Endothelial cell of umbilical vein (primary cell): ENCODE measurements around the gene COL9A1. TPM values are rescaled to one million over a fixed set of nuclear protein-coding genes. Genes with fewer than 3 reads are reported as not detected.

Experiments
- BruUV-seq: library from RNA; stranded (reverse); fragments of 400-500 nt; replicated peaks from 2 replicates; lab custom pipeline; 2021; lab: Mats Ljungman, UMichigan
- CTCF ChIA-PET: fragments of 300-600, 350-600 bp; sonication (Branson Sonifier 250); formaldehyde crosslinking; loops from one replicate; lab custom pipeline; 2021; ENCODE audit warnings: antibody characterized with exemption, inconsistent platforms; lab: Charles Lee
- POLR2A ChIA-PET: fragments of 300-600, 350-600 bp; sonication (Branson Sonifier 250); formaldehyde crosslinking; loops from one replicate; lab custom pipeline; 2021; ENCODE audit warnings: antibody characterized with exemption, inconsistent platforms; lab: Charles Lee
- DNase-seq: peaks from one replicate; pipeline ENCODE4 v3.0.0-alpha.2; 2011; ENCODE audit warnings: low read depth, low spot score
- FAIRE-seq: peaks from 2 replicates; lab custom pipeline; 2011; peaks lifted over from hg19 to GRCh38; lab: Jason Lieb, UNC
- H2AFZ ChIP-seq: 2 replicates; pipeline ENCODE4 v1.6.0; 2012; ENCODE audit warnings: low read depth, low read length, control low read depth, inconsistent platforms
- H3K27ac ChIP-seq: 2 replicates; pipeline ENCODE4 v1.5.1; 2011; ENCODE audit warnings: low read depth, mild to moderate bottlenecking, control low read depth, low read length, moderate library complexity; ENCODE audit not compliant: insufficient read depth
- H3K27me3 ChIP-seq, 2 experiments: 2 replicates each; pipeline versions ENCODE4 v1.6.0 to v1.6.1; 2011; ENCODE audit warnings: low read length in 2 of 2, mixed read lengths in 1 of 2; ENCODE audit not compliant: control insufficient read depth in 2 of 2, insufficient read depth in 2 of 2
- H3K36me3 ChIP-seq, 2 experiments: 2 replicates in 1 of 2; 3 replicates in 1 of 2; pipeline ENCODE4 v1.5.1; 2011; ENCODE audit warnings: low read length in 2 of 2, mild to moderate bottlenecking in 1 of 2, moderate library complexity in 1 of 2; ENCODE audit not compliant: control insufficient read depth in 2 of 2, insufficient read depth in 2 of 2; ENCODE audit errors: extremely low read depth in 1 of 2
- H3K4me1 ChIP-seq: 3 replicates; pipeline ENCODE4 v1.5.1; 2011; ENCODE audit warnings: mild to moderate bottlenecking, low read length; ENCODE audit not compliant: control insufficient read depth, insufficient read depth; ENCODE audit errors: extremely low read depth
- H3K4me2 ChIP-seq: 2 replicates; pipeline ENCODE4 v1.6.1; 2011; ENCODE audit warnings: low read length, control low read depth, mixed read lengths; ENCODE audit not compliant: insufficient read depth
- H3K4me3 ChIP-seq, 3 experiments: fragments of 200-600 bp in 1 of 3; sonication (generic), shearing (Covaris generic) in 1 of 3; replicated peaks in 1 of 3; 2 replicates each; pipeline ENCODE4 v1.5.1; 2011 to 2016; ENCODE audit warnings: control low read depth in 3 of 3, low read length in 3 of 3, mild to moderate bottlenecking in 2 of 3, inconsistent platforms in 1 of 3, low read depth in 1 of 3, moderate library complexity in 1 of 3; ENCODE audit not compliant: insufficient read depth in 1 of 3
- H3K79me2 ChIP-seq: 2 replicates; pipeline ENCODE4 v1.6.0; 2012; ENCODE audit warnings: low read length, inconsistent platforms; ENCODE audit not compliant: control insufficient read depth, insufficient read depth
- H3K9ac ChIP-seq: replicated peaks from 2 replicates; pipeline ENCODE3; 2011; ENCODE audit warnings: low read length, control low read depth; ENCODE audit not compliant: insufficient read depth; ENCODE audit errors: extremely low read depth
- H3K9me1 ChIP-seq: replicated peaks from 3 replicates; pipeline ENCODE4 v1.6.0; 2011; ENCODE audit warnings: mild to moderate bottlenecking, low read length; ENCODE audit not compliant: control insufficient read depth, insufficient read depth; ENCODE audit errors: extremely low read depth
- H3K9me3 ChIP-seq: replicated peaks from 2 replicates; pipeline ENCODE4 v1.5.1; 2012; ENCODE audit warnings: low read length, inconsistent platforms; ENCODE audit not compliant: control insufficient read depth, insufficient read depth
- H4K20me1 ChIP-seq: replicated peaks from 2 replicates; pipeline ENCODE3; 2011; ENCODE audit warnings: mild to moderate bottlenecking, low read length; ENCODE audit not compliant: control insufficient read depth, insufficient read depth; ENCODE audit errors: extremely low read depth
- CTCF ChIP-seq, 2 donors: IDR thresholded peaks; 1 replicate in 1 of 2; 2 replicates in 1 of 2; pipeline ENCODE4 v1.5.1; 2011; ENCODE audit warnings: low read length in 2 of 2, mild to moderate bottlenecking in 2 of 2, moderate library complexity in 2 of 2, control low read depth in 1 of 2, inconsistent platforms in 1 of 2, low read depth in 1 of 2; ENCODE audit not compliant: insufficient read depth in 1 of 2; ENCODE audit errors: extremely low read depth in 1 of 2
- EZH2 ChIP-seq: IDR thresholded peaks from 2 replicates; pipeline ENCODE4 v1.6.1; 2012; ENCODE audit warnings: borderline replicate concordance, low read depth, mild to moderate bottlenecking, moderate library complexity, low read length, inconsistent platforms; ENCODE audit not compliant: severe bottlenecking
- FOS ChIP-seq: IDR thresholded peaks from 2 replicates; pipeline ENCODE4 v1.6.1; 2011; ENCODE audit warnings: mild to moderate bottlenecking, low read length, moderate library complexity, borderline replicate concordance; ENCODE audit not compliant: insufficient read depth
- GATA2 ChIP-seq: IDR thresholded peaks from 2 replicates; pipeline ENCODE4 v1.7.0; 2011; ENCODE audit warnings: low read depth, mild to moderate bottlenecking, moderate library complexity, mixed read lengths, low read length; ENCODE audit not compliant: insufficient read length, insufficient read depth
- JUN ChIP-seq: IDR thresholded peaks from 2 replicates; pipeline ENCODE4 v1.6.1; 2011; ENCODE audit warnings: borderline replicate concordance, low read depth; ENCODE audit not compliant: insufficient read length, insufficient read depth
- MAX ChIP-seq: IDR thresholded peaks from 2 replicates; pipeline ENCODE4 v1.6.1; 2011; ENCODE audit not compliant: insufficient read depth, insufficient read length
- MYC ChIP-seq: IDR thresholded peaks from one replicate; pipeline ENCODE4 v1.6.1; 2011; ENCODE audit warnings: mild to moderate bottlenecking, low read depth, low read length
- POLR2A ChIP-seq: IDR thresholded peaks from 2 replicates; pipeline ENCODE4 v1.6.1; 2012; ENCODE audit warnings: low read depth, mild to moderate bottlenecking, control low read depth, low read length
- POLR2AphosphoS5 ChIP-seq: IDR thresholded peaks from 2 replicates; pipeline ENCODE4 v1.6.1; 2012; ENCODE audit warnings: low read depth, mild to moderate bottlenecking, control low read depth, low read length, moderate library complexity; ENCODE audit not compliant: insufficient read depth
- dilution Hi-C: fragments of 300-500 bp; cut with MboI; formaldehyde crosslinking; loops from one replicate; pipeline ENCODE4 v1.15.0; 2019; ENCODE audit warnings: low sequenced_read_pairs; ENCODE audit not compliant: extremely low pct_ligation_motif_present
- intact Hi-C: fragments of 100-400 bp; cut with micrococcal nuclease; formaldehyde crosslinking; loops from one replicate; pipeline ENCODE4 v1.10.0; 2022
- polyA plus RNA-seq, 4 experiments: library from polyadenylated mRNA; depleted of rRNA in 3 of 4; stranded (reverse) in 3 of 4; unstranded in 1 of 4; fragments of >200 nt; gene quantifications; 2 replicates each; pipeline versions ENCODE4 v1.2.1 to v1.2.3, GENCODE V29; 2011 to 2012; ENCODE audit warnings: missing spikeins in 1 of 4
- total RNA-seq: library from RNA; stranded (reverse); gene quantifications from 2 replicates; pipeline ENCODE4 v1.2.3, GENCODE V29; 2021

COL9A1 gene
- total and polyA plus RNA-seq, 2 donors (not counting 3 experiments of a cell fraction or from before 2014, with no cell fraction given) = not detected

- H3K9me1 ChIP-seq = no peaks in the 10 kb centered on the region
- H3K9ac ChIP-seq = no peak overlapping the region
- BruUV-seq = no TSS peak
- no peak overlapping the region for H3K4me3 ChIP-seq
- DNase-seq = no peak
- H3K27ac ChIP-seq = no peak overlapping the region
- no peaks in the 10 kb centered on the region for H3K79me2 ChIP-seq
- no peak for FAIRE-seq
- H3K9me3 ChIP-seq = no peaks in the 10 kb centered on the region
- intact Hi-C loops (no loop called here), dilution Hi-C loops (no loop called here)
- H4K20me1 ChIP-seq = no peaks in the 10 kb centered on the region
- no peak overlapping the region for H3K4me2 ChIP-seq
- TF ChIP-seq MYC (no peak), FOS (no peak), JUN (no peak), GATA2 (no peak), EZH2 (no peak), MAX (no peak), POLR2AphosphoS5 (no peak), CTCF (IDR thresholded peaks at IDR 0.05; ENCODE audit: extremely low read depth in 1 of 2, insufficient read depth in 1 of 2, low read depth in 1 of 2, low read length in 2 of 2) (no peak), POLR2A (no peak)
- ChIA-PET POLR2A (no interaction called here), CTCF (no interaction called here)
- H3K36me3 ChIP-seq = no peaks in the 10 kb centered on the region
- no peaks in the 10 kb centered on the region for H3K27me3 ChIP-seq
- no peaks in the 10 kb centered on the region for H3K4me1 ChIP-seq
- H2AFZ ChIP-seq = no peak overlapping the region
Measured at GRCh38 chr6:70274338-70274737, 28.5 kb downstream of the COL9A1 start.
